Retinal pigment epithelial cell (primary cell): ENCODE measurements around the gene MGAT4A.
A peak's percentile ranks its signal among the peaks of the same experiment; 100 is the strongest.

Source experiments
- DNase-seq: peaks from one replicate; pipeline ENCODE4 v3.0.0-alpha.2; 2010; ENCODE audit warnings: low read depth
- H3K4me3 ChIP-seq: 2 replicates; pipeline ENCODE4 v1.5.1; 2011; ENCODE audit warnings: mild to moderate bottlenecking, low read length, control low read depth, moderate library complexity
- CTCF ChIP-seq: conservative IDR thresholded peaks from 2 replicates; pipeline ENCODE4 v1.5.1; 2011; ENCODE audit warnings: low read depth, low read length, control low read depth, inconsistent platforms

Gene MGAT4A

GRCh38 chr2:98582523-98582922 lies 148.4 kb downstream of the MGAT4A start:
- no peak overlapping the region for H3K4me3 ChIP-seq
- no peak for TF ChIP-seq CTCF
- no peak for DNase-seq

GRCh38 chr2:98580656-98581284 lies 150.2 kb downstream of the MGAT4A start:
- TF ChIP-seq CTCF, result no peak
- H3K4me3 ChIP-seq, result no peak overlapping the region
- DNase-seq, result no peak

GRCh38 chr2:98579926-98580325 lies 151.0 kb downstream of the MGAT4A start:
- no peak overlapping the region for H3K4me3 ChIP-seq
- DNase-seq, result no peak
- TF ChIP-seq CTCF, result no peak

GRCh38 chr2:98578231-98578630 lies 152.7 kb downstream of the MGAT4A start:
- no peak for DNase-seq
- TF ChIP-seq CTCF, result no peak
- no peak overlapping the region for H3K4me3 ChIP-seq

GRCh38 chr2:98577313-98577712 lies 153.6 kb downstream of the MGAT4A start:
- DNase-seq, result no peak
- TF ChIP-seq CTCF, result peak; percentile 20
- no peak overlapping the region for H3K4me3 ChIP-seq

- no peak for DNase-seq
- no peak for TF ChIP-seq CTCF
- no peak overlapping the region for H3K4me3 ChIP-seq
Observed at GRCh38 chr2:98576666-98577312, 154.1 kb downstream of the MGAT4A start.

GRCh38 chr2:98573426-98573825 lies 157.5 kb downstream of the MGAT4A start:
- H3K4me3 ChIP-seq, result no peak overlapping the region
- TF ChIP-seq CTCF, result no peak
- DNase-seq, result no peak
